DOHH2 (cell line): ENCODE measurements around the gene CPA5.

Source experiments
- CTCF ChIP-seq: fragments of 200-600 bp; sonication (generic); IDR thresholded peaks from one replicate; pipeline ENCODE4 v1.5.1; 2014; ENCODE audit warnings: antibody characterized with exemption, mild to moderate bottlenecking, low read depth, low read length; ENCODE audit not compliant: poor library complexity, severe bottlenecking
- EZH2phosphoT487 ChIP-seq: fragments of 200-600 bp; sonication (generic); IDR thresholded peaks from 2 replicates; pipeline ENCODE4 v1.6.1; 2017; ENCODE audit warnings: borderline replicate concordance, mild to moderate bottlenecking, antibody characterized with exemption, low read length, moderate library complexity, mixed read lengths

- no peak for TF ChIP-seq CTCF
- TF ChIP-seq EZH2phosphoT487, result no peak
Measured at GRCh38 chr7:130379019-130379418, 34.4 kb downstream of the CPA5 start.
